Esophagus (tissue), 2 donors: ENCODE results near the gene TGFBR3L. TPM values are rescaled to one million over a fixed set of nuclear protein-coding genes. Genes with fewer than 3 reads are reported as not detected.
A peak's percentile ranks its signal among the peaks of the same experiment; 100 is the strongest.

Experiments
- H3K27ac ChIP-seq, 2 donors: one replicate each; pipeline ENCODE4 v1.5.1; 2013; ENCODE audit warnings: low read depth in 2 of 2, mild to moderate bottlenecking in 2 of 2, inconsistent platforms in 1 of 2, low read length in 1 of 2, moderate library complexity in 1 of 2
- H3K27me3 ChIP-seq, 2 donors: one replicate each; pipeline ENCODE4 v1.6.1; 2013; ENCODE audit warnings: low read length in 2 of 2, control low read depth in 1 of 2, mild to moderate bottlenecking in 1 of 2; ENCODE audit not compliant: insufficient read depth in 2 of 2, control insufficient read depth in 1 of 2
- H3K36me3 ChIP-seq, 2 donors: one replicate each; pipeline ENCODE4 v1.6.1; 2013; ENCODE audit warnings: low read length in 1 of 2; ENCODE audit not compliant: control insufficient read depth in 2 of 2, insufficient read depth in 2 of 2
- H3K4me1 ChIP-seq, 2 donors: one replicate each; pipeline ENCODE4 v1.6.1; 2013; ENCODE audit warnings: low read length in 1 of 2; ENCODE audit not compliant: control insufficient read depth in 2 of 2, insufficient read depth in 2 of 2
- H3K4me3 ChIP-seq, 2 donors: one replicate each; pipeline ENCODE4 v1.5.1; 2013; ENCODE audit warnings: low read length in 2 of 2, mild to moderate bottlenecking in 2 of 2, low read depth in 1 of 2, moderate library complexity in 1 of 2
- H3K9me3 ChIP-seq, 2 donors: one replicate each; pipeline ENCODE4 v1.6.1; 2013; ENCODE audit warnings: mild to moderate bottlenecking in 2 of 2, low read depth in 1 of 2, low read length in 1 of 2, moderate library complexity in 1 of 2; ENCODE audit not compliant: control insufficient read depth in 2 of 2, insufficient read depth in 1 of 2
- WGBS, 2 donors: extraction: QIAGEN DNeasy Blood & Tissue Kit; methylation state at CpG; one replicate each; pipeline ENCODE4 v1.1.7; 2013; 5-methylcytosine and 5-hydroxymethylcytosine counted together
- polyA plus RNA-seq, 2 donors: library from polyadenylated mRNA; stranded (reverse); fragments of 200-250 nt; gene quantifications; one replicate each; pipeline ENCODE4 v1.2.3, GENCODE V29; 2013
- donor health status: healthy with polysubstance abuse.
- donor health status: Bipolar disorder and iron deficiency.

TGFBR3L gene
- polyA plus RNA-seq, 2 donors, result 0.08 TPM; not detected in 1

GRCh38 chr19:7932276-7932929, 17.8 kb downstream of the TGFBR3L start:
- Histone ChIP-seq H3K36me3 (peaks cover 22 to 46% of the 10 kb centered on the region in 2 donors), H3K27me3 (no peaks in the 10 kb centered on the region), H3K4me1 (peaks cover 3 to 6% of the 10 kb centered on the region in 2 donors), H3K27ac (no peak overlapping the region), H3K9me3 (peaks cover 0 to 2% of the 10 kb centered on the region in 2 donors), H3K4me3 (no peak overlapping the region)
- WGBS, 2 donors, result 90 to 91% methylated on average over 29 to 32 of the region's 32 CpGs

GRCh38 chr19:7932930-7933300, 18.3 kb downstream of the TGFBR3L start:
- peaks cover 2 to 3% of the 10 kb centered on the region in 2 donors for H3K4me1 ChIP-seq
- H3K9me3 ChIP-seq, result peaks cover 0 to 2% of the 10 kb centered on the region in 2 donors
- no peak overlapping the region for H3K4me3 ChIP-seq
- H3K36me3 ChIP-seq, result peaks cover 22 to 47% of the 10 kb centered on the region in 2 donors
- H3K27ac ChIP-seq, result no peak overlapping the region
- WGBS, 2 donors, result 91 to 93% methylated on average over 10 of the region's 10 CpGs
- no peaks in the 10 kb centered on the region for H3K27me3 ChIP-seq

GRCh38 chr19:7933411-7933810, 18.8 kb downstream of the TGFBR3L start:
- Histone ChIP-seq H3K36me3 (peaks cover 22 to 47% of the 10 kb centered on the region in 2 donors), H3K27me3 (no peaks in the 10 kb centered on the region), H3K27ac (no peak overlapping the region), H3K4me1 (peaks cover 0 to 3% of the 10 kb centered on the region in 2 donors), H3K4me3 (no peak overlapping the region), H3K9me3 (peaks cover 0 to 2% of the 10 kb centered on the region in 2 donors)
- 88 to 90% methylated on average over 14 of the region's 14 CpGs for WGBS, 2 donors

GRCh38 chr19:7933828-7934725, 19.4 kb downstream of the TGFBR3L start:
- Histone ChIP-seq H3K36me3 (peaks cover 22 to 47% of the 10 kb centered on the region in 2 donors), H3K4me3 (no peak overlapping the region), H3K27me3 (no peaks in the 10 kb centered on the region), H3K9me3 (peaks cover 0 to 2% of the 10 kb centered on the region in 2 donors), H3K27ac (no peak overlapping the region), H3K4me1 (peaks cover 0 to 3% of the 10 kb centered on the region in 2 donors)
- 87% methylated on average over 53 to 55 of the region's 55 CpGs for WGBS, 2 donors

- peaks cover 0 to 3% of the 10 kb centered on the region in 2 donors for H3K4me1 ChIP-seq
Measured at GRCh38 chr19:7934766-7935165, 20.1 kb downstream of the TGFBR3L start.

GRCh38 chr19:7940841-7941240, 26.2 kb downstream of the TGFBR3L start:
- H3K27ac ChIP-seq, result no peak overlapping the region
- H3K4me3 ChIP-seq, result no peak overlapping the region
- H3K9me3 ChIP-seq, result no peaks in the 10 kb centered on the region
- no peaks in the 10 kb centered on the region for H3K27me3 ChIP-seq
- peaks cover 0 to 16% of the 10 kb centered on the region in 2 donors for H3K36me3 ChIP-seq
- H3K4me1 ChIP-seq, result peaks cover 0 to 5% of the 10 kb centered on the region in 2 donors
- WGBS, 2 donors, result 91% methylated on average over 13 of the region's 13 CpGs

More at GRCh38 chr19:7934766-7935165, 20.1 kb downstream of the TGFBR3L start:
- H3K9me3 ChIP-seq, result peaks cover 0 to 2% of the 10 kb centered on the region in 2 donors
- no peaks in the 10 kb centered on the region for H3K27me3 ChIP-seq
- no peak overlapping the region for H3K27ac ChIP-seq
- no peak overlapping the region for H3K4me3 ChIP-seq
- WGBS, 2 donors, result 90 to 91% methylated on average over 21 of the region's 21 CpGs
- H3K36me3 ChIP-seq, result peaks cover 22 to 47% of the 10 kb centered on the region in 2 donors

GRCh38 chr19:7941895-7942596, 27.4 kb downstream of the TGFBR3L start:
- WGBS, 2 donors, result 89 to 90% methylated on average over 19 of the region's 19 CpGs
- Histone ChIP-seq H3K36me3 (peaks cover 0 to 14% of the 10 kb centered on the region in 2 donors), H3K4me3 (no peak overlapping the region), H3K4me1 (peaks cover 0 to 5% of the 10 kb centered on the region in 2 donors), H3K9me3 (no peaks in the 10 kb centered on the region), H3K27me3 (no peaks in the 10 kb centered on the region), H3K27ac (no peak overlapping the region)

GRCh38 chr19:7942981-7943443, 28.4 kb downstream of the TGFBR3L start:
- peaks cover 0 to 5% of the 10 kb centered on the region in 2 donors for H3K4me1 ChIP-seq
- 3 to 5% methylated on average over 33 of the region's 33 CpGs for WGBS, 2 donors

More at GRCh38 chr19:7942981-7943443, 28.4 kb downstream of the TGFBR3L start:
- Histone ChIP-seq H3K4me3 (peak overlapping the region; percentile 52 to 70), H3K27ac (peak overlapping the region; percentile 91 to 93), H3K36me3 (peaks cover 0 to 10% of the 10 kb centered on the region in 2 donors), H3K27me3 (no peaks in the 10 kb centered on the region), H3K9me3 (no peaks in the 10 kb centered on the region)
